GM12878 (cell line): ENCODE data around the gene TOB2.

Experiments
- BACH1 ChIP-seq: fragments of 450-650 bp; IDR thresholded peaks from 2 replicates; pipeline ENCODE4 v1.6.1; 2017; ENCODE audit warnings: mild to moderate bottlenecking, borderline replicate concordance
- CEBPB ChIP-seq, 2 experiments: fragments of 150-350 bp in 1 of 2; IDR thresholded peaks; 2 replicates each; pipeline ENCODE4 v1.6.1; 2012 to 2014; ENCODE audit warnings: low read depth in 2 of 2, low read length in 2 of 2, borderline replicate concordance in 1 of 2, inconsistent platforms in 1 of 2
- CTCF ChIP-seq, 3 experiments: IDR thresholded peaks in 2 of 3; conservative IDR thresholded peaks in 1 of 3; 2 replicates each; pipeline ENCODE4 v1.5.1; 2011; ENCODE audit warnings: low read depth in 3 of 3, low read length in 3 of 3, mild to moderate bottlenecking in 3 of 3, control low read depth in 2 of 3, moderate library complexity in 2 of 3, inconsistent platforms in 1 of 3, mixed read lengths in 1 of 3; ENCODE audit not compliant: control insufficient read depth in 2 of 3, insufficient read depth in 1 of 3; ENCODE audit errors: extremely low read depth in 1 of 3
- EGR1 ChIP-seq, 2 experiments: IDR thresholded peaks; 1 replicate in 1 of 2; 2 replicates in 1 of 2; pipeline ENCODE4 v1.6.1; 2011 to 2012; ENCODE audit warnings: low read depth in 2 of 2, low read length in 2 of 2, borderline replicate concordance in 1 of 2, mild to moderate bottlenecking in 1 of 2, moderate library complexity in 1 of 2
- FOS ChIP-seq: IDR thresholded peaks from 3 replicates; pipeline ENCODE4 v1.6.1; 2011; ENCODE audit warnings: borderline replicate concordance; ENCODE audit not compliant: insufficient read length; ENCODE audit errors: extremely low read depth
- MAX ChIP-seq: IDR thresholded peaks from 2 replicates; pipeline ENCODE4 v1.6.1; 2012; ENCODE audit warnings: low read depth, low read length, improper control_type of control experiment
- ZNF274 ChIP-seq: IDR thresholded peaks from one replicate; pipeline ENCODE4 v1.8.0; 2011; ENCODE audit not compliant: insufficient read length, insufficient read depth

GRCh38 chr22:41411021-41411851 is 35.4 kb downstream of the TOB2 start:
- no peak for TF ChIP-seq CTCF (IDR thresholded peaks at IDR 0.05 in 2 of 3, conservative IDR thresholded peaks at IDR 0.05 in 1 of 3; ENCODE audit: control insufficient read depth in 2 of 3, extremely low read depth in 1 of 3, insufficient read depth in 1 of 3, low read depth in 3 of 3, low read length in 3 of 3)
- no peak for TF ChIP-seq MAX
- TF ChIP-seq ZNF274 = no peak
- TF ChIP-seq EGR1 (IDR thresholded peaks at IDR 0.05; ENCODE audit: borderline replicate concordance in 1 of 2, low read depth in 2 of 2, low read length in 2 of 2) = no peak
- TF ChIP-seq BACH1 = no peak
- TF ChIP-seq FOS = no peak
- no peak for TF ChIP-seq CEBPB (IDR thresholded peaks at IDR 0.05; ENCODE audit: borderline replicate concordance in 1 of 2, low read depth in 2 of 2, low read length in 2 of 2)
